HG02798 (cell line): ENCODE results near the gene CPB1.

Experiments used
- ATAC-seq: cut with Tn5 transposase; IDR thresholded peaks from one replicate; pipeline ENCODE4 v1.9.1; 2021; ENCODE audit warnings: mild to moderate bottlenecking; ENCODE audit not compliant: unreplicated experiment, poor library complexity

The CPB1 gene

GRCh38 chr3:148879256-148879655, 51.6 kb downstream of the CPB1 start:
- ATAC-seq, result no peak

DNA sequence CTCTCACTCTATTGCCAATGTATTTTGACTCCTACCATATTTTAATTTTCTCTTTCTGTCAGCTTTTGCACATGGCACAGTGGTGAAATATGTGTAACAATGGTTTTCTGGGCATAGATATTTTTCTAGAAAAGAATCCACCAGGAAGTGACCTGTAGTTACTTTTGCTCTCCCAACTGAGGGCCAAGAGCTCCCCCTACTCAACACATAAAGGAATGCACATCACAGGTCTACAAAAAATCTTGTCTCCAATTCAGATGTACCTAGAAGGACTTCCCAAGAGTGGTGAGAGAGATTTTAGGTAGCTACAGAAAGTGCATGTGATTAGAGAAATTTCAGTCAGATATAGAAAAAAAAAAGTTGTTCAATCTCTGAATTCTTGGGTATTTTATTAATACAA, 53.1 kb downstream of the CPB1 start:
- ATAC-seq, result no peak

DNA sequence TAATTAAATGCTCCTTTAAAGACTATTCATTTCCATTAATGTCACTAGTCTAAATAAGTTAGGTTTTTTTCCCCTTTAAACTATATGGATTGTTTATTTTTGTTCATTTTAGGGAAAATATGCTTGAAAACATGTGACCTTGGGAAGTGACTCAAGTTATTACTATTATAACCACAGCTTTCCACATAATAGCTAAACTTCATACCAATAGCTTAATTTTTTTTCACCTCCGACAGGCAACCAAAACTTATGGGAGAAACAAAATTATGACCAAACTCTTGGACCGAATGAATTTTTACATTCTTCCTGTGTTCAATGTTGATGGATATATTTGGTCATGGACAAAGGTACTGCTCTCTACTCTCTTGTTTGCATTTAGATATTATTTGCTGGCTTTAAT, 53.7 kb downstream of the CPB1 start:
- no peak for ATAC-seq

DNA sequence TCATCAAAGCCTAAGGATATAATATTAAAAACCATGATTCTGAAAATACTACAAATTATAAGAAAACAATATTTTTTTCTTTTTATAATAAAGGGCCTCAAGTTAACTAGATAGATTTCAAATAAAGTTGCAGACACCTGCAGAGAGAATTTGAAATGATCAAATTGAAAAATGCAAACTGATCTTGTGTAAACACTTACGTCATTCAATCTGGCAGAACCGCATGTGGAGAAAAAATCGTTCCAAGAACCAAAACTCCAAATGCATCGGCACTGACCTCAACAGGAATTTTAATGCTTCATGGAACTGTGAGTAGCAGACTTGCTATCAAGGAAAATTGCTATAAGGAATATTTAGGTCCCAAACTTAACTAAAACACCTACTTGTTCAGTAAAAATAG, 54.7 kb downstream of the CPB1 start:
- no peak for ATAC-seq

- no peak for ATAC-seq
These were observed 55.6 kb downstream of the CPB1 start for GRCh38 chr3:148883163-148883562.

- ATAC-seq, result no peak
These were observed 56.6 kb downstream of the CPB1 start for GRCh38 chr3:148884261-148884660.

DNA sequence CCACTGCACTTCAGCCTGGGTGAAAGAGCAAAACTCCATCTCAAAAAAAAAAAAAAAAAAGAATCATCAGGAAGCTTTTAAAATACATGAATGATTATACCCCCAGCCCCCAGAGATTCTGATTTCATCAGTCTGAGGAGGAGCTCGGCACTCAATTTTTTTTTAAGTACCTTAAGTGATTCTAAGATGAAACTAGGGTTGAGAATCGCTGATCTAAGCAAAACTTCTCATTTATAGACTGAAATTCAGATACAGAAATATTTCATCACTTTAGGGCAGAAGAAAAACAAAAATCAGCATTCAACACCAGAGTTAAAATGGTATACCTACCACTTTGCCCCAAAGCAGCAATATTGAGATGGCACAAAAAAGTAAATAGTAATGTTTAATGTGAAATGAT, 62.2 kb downstream of the CPB1 start:
- ATAC-seq, result no peak

DNA sequence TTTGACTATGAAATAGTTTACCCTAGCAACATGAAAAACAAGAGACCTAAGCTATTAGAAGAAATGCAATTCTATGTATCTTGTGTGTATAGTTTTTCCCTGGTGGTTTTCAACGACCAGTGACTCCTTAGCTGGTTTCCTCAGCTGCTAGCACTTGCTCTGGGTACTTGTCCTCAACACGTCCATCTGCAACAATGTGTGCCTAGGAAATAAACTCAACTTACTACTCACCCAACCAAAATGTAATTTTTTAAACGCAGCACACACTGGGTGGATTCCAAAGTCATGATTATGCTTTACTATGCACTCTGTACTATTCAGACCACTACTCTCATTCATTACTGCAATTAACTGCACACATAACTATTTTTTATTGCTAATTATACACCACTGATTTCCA, 68.5 kb downstream of the CPB1 start:
- ATAC-seq, result no peak

DNA sequence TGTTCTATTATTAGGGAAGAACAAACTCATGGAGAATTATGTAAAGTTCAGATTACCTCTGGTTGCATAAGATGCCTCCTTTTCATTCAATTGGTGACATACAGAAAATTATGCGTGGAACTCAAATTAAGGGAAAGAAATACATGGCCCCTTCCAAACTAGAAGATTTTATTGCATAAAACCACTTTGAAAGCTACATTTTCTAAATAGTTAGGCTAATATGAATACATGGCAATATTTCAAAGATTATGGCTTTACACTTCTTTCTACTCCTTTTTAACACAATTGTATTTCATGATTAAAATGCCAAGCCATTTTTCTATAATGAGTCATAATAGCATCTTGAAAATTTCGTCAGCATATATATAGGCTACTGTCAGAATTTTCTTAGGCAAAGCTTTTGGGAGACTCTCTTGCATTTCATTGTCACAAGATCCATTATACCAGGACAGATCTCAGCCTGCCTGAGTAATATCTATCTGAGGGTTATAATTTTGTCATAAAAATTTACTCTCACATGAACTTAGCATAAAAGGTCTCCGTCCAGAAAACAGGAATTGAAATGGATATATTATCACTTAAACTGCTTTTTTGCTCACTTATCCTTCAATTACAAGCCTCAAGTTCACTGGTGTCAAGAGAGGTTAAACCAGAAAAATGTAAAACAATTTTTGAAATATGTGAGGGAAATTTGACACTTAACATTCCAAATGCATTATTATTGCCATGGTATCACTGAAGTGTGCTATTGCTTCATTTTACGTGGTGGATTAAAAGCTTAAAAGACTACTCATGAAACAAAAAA, 74.6 kb downstream of the CPB1 start:
- ATAC-seq, result no peak

- no peak for ATAC-seq
These were observed 75.4 kb downstream of the CPB1 start for GRCh38 chr3:148903022-148903442.

DNA sequence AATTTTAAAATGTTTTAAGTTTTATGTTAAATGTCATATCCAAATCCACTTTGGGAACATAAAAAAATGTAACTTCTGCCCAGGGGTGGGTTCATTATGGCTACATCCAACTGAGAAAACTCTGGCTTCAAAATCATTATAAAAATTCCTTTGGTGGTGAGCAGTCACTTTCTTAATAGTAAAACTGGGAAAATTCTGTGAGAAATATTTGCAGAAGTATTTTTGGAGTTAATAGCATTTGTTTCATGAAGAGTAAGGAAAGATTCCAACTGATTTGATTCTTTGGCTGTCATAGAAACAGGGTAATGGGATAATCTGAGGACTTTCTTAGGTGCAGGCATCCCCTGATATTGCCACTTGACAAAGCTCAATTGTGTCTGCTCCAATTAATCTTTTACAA, 76.3 kb downstream of the CPB1 start:
- no peak for ATAC-seq

GRCh38 chr3:148906667-148907066, 79.1 kb downstream of the CPB1 start:
- no peak for ATAC-seq
